Measurements from ENCODE around the gene MRPL14. TPM values are rescaled to one million over a fixed set of nuclear protein-coding genes. Genes with fewer than 3 reads are reported as not detected.
"Not testable (repeated sequence)": the region's sequence is repeated elsewhere in the genome, so short reads cannot be mapped to it uniquely, and the experiment has no call there.

Gene MRPL14
- polyA plus RNA-seq, 2 donors: 31.9 to 63.8 TPM

DNA sequence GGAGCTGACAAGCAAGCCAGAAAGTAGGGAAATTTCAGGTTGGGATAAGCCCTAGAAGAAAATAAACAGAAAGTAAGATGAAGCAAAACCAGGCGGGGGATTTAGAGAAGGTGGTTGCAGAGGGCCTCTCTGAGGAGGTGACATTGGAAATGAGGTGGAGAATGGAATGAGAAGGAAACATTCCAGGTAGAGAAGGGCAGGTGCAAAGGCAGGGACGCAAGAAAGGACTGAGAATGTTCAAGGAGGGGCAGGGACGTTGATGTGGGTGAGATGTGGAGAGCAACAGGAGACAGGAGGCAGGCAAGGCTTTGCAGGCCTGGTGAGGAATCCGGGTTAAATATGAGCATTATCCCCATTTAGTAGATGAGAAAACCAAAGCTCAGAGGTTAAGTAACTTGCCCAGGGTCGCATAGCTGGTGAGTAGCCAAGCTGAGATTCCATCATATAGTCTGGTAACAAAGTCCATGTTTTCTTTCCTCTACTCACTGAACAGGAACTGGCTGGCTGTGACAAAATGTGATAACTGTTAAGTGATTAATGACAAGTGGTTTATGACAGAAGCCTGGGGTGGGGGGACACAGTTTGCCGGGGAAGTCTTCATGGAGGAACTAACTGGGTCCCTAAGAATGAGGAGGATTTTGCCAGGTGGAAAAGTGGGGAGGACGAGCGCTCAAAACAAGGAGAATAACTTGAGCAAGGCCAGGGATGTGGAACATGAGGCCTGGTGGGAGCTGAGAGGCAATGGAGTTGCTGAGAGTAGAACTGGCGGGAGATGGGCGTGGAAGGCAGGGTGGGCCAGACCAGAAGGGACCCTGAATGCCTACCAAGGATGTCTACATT lies 32.6 kb downstream of the MRPL14 start:
- 71 to 86% methylated on average over 10 of the region's 10 CpGs for WGBS, 2 donors

DNA sequence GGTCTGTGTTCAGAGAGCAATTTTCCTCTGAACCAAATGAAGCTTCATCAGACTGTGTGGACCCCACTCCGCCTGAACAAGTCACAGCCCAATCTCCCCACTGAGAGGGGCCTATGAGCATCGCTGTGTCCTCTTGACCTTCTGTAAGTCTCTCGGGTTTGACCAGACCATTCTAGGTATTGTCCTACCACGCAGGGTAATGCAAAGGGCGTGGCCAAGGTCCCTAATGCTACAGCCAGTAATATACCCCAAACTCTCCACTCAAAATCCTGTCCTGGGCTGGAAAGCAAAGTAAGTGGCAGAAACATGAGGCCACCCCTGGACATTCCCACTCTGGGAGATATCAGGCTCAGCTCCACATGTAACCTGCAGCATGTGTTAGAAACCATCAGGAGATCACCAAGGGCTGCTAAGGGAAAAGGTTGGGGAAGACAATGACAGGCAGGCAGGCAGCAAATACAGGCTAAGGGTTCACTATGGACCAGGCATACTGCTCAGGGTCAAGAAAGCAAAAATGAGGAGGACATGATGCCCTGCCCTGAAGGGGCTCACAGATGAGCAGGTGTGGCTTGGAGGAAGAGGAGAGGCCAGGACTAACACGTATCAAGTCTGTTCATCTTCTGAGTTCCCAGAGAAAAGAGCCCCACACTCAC lies 33.4 kb downstream of the MRPL14 start:
- H3K36me3 ChIP-seq (ENCODE audit: control insufficient read depth in 2 of 2, insufficient read depth in 2 of 2, low read length in 1 of 2): peaks cover 0 to 4% of the 10 kb centered on the region in 2 donors
- H3K4me3 ChIP-seq (ENCODE audit: low read depth in 1 of 2, low read length in 2 of 2): no peak overlapping the region
- no peaks in the 10 kb centered on the region for H3K27me3 ChIP-seq (ENCODE audit: control insufficient read depth in 1 of 2, insufficient read depth in 2 of 2, low read length in 2 of 2)
- H3K9me3 ChIP-seq (ENCODE audit: control insufficient read depth in 2 of 2, insufficient read depth in 1 of 2, low read depth in 1 of 2, low read length in 1 of 2): no peaks in the 10 kb centered on the region
- no peak overlapping the region for H3K27ac ChIP-seq (ENCODE audit: low read depth in 2 of 2, low read length in 1 of 2)
- H3K4me1 ChIP-seq (ENCODE audit: control insufficient read depth in 2 of 2, insufficient read depth in 2 of 2, low read length in 1 of 2): no peaks in the 10 kb centered on the region
- WGBS, 2 donors: 89 to 90% methylated on average over 6 of the region's 6 CpGs

More for the DNA sequence above, 32.6 kb downstream of the MRPL14 start:
- H3K27me3 ChIP-seq (ENCODE audit: control insufficient read depth in 1 of 2, insufficient read depth in 2 of 2, low read length in 2 of 2): no peaks in the 10 kb centered on the region
- H3K27ac ChIP-seq (ENCODE audit: low read depth in 2 of 2, low read length in 1 of 2): no peak overlapping the region
- H3K4me3 ChIP-seq (ENCODE audit: low read depth in 1 of 2, low read length in 2 of 2): no peak overlapping the region
- no peaks in the 10 kb centered on the region for H3K9me3 ChIP-seq (ENCODE audit: control insufficient read depth in 2 of 2, insufficient read depth in 1 of 2, low read depth in 1 of 2, low read length in 1 of 2)
- H3K36me3 ChIP-seq (ENCODE audit: control insufficient read depth in 2 of 2, insufficient read depth in 2 of 2, low read length in 1 of 2): peaks cover 0 to 4% of the 10 kb centered on the region in 2 donors
- H3K4me1 ChIP-seq (ENCODE audit: control insufficient read depth in 2 of 2, insufficient read depth in 2 of 2, low read length in 1 of 2): no peaks in the 10 kb centered on the region

DNA sequence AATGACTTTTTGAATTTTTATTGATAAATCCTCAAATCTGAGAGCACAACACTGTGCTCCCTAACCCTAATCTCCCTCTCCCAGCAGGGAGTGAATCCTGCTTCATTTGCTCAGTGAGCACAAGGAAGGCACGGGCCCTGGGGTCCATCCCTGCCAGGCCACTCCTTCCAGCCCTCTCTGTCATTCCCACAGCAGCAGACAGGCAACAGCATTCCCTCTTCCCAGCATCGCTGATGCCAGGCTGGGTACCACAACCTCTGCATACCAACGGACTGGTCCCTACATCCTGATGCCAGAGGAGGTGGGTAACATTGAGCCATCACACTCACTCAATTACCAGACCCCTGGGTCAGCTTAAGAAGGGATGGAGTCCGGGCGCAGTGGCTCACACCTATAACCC lies 34.2 kb downstream of the MRPL14 start:
- WGBS, 2 donors: 89 to 97% methylated on average over 5 of the region's 5 CpGs
- H3K27ac ChIP-seq (ENCODE audit: low read depth in 2 of 2, low read length in 1 of 2): no peak overlapping the region
- H3K27me3 ChIP-seq (ENCODE audit: control insufficient read depth in 1 of 2, insufficient read depth in 2 of 2, low read length in 2 of 2): no peaks in the 10 kb centered on the region
- peaks cover 0 to 4% of the 10 kb centered on the region in 2 donors for H3K36me3 ChIP-seq (ENCODE audit: control insufficient read depth in 2 of 2, insufficient read depth in 2 of 2, low read length in 1 of 2)
- H3K4me1 ChIP-seq (ENCODE audit: control insufficient read depth in 2 of 2, insufficient read depth in 2 of 2, low read length in 1 of 2): no peaks in the 10 kb centered on the region
- H3K9me3 ChIP-seq (ENCODE audit: control insufficient read depth in 2 of 2, insufficient read depth in 1 of 2, low read depth in 1 of 2, low read length in 1 of 2): no peaks in the 10 kb centered on the region
- no peak overlapping the region for H3K4me3 ChIP-seq (ENCODE audit: low read depth in 1 of 2, low read length in 2 of 2)

DNA sequence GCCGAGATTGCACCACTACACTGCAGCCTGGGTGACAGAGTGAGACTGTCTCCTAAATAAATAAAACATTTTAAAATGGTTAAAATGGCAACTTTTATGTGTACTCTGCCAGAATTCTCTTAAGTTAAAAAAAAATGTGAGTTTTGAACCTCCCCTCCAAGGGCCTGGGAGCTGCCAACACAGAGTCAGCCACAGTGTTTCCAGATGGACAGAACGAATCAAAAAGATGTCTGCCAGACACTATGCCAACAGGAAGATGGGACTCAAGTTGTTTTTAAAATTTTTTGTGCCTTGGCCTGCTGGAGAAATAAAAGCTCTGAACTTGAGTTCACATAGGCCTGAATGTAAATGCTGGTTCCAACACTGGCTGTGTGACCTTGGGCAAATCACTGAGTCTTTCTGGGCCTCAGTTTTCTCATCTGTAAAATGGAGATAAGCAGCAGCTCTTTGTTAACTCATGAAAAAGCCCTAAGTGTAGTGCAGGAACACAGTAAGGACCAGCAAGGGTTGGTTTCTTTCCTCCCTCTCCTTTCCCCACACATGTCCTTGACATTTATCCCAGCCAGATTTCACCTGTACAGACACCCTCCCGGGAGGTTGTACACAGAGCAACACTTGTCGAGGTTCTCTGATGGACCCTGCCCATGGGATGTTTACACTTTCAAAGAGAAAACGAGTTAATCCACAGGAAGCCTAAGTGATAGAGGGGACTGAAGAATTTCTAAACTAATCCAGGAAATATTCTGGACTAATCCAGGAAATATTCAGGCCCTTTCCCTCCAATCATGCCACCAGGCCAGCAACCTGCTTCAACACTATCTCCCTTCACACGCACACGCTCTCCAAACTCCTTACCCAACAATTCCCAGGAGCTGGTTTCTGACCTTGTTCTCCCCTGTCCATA lies 35.0 kb downstream of the MRPL14 start:
- Histone ChIP-seq H3K4me3 (ENCODE audit: low read depth in 1 of 2, low read length in 2 of 2) (no peak overlapping the region), H3K27ac (ENCODE audit: low read depth in 2 of 2, low read length in 1 of 2) (no peak overlapping the region), H3K4me1 (ENCODE audit: control insufficient read depth in 2 of 2, insufficient read depth in 2 of 2, low read length in 1 of 2) (peaks cover 0 to under 1% of the 10 kb centered on the region in 2 donors), H3K9me3 (ENCODE audit: control insufficient read depth in 2 of 2, insufficient read depth in 1 of 2, low read depth in 1 of 2, low read length in 1 of 2) (no peaks in the 10 kb centered on the region), H3K36me3 (ENCODE audit: control insufficient read depth in 2 of 2, insufficient read depth in 2 of 2, low read length in 1 of 2) (peaks cover 0 to 4% of the 10 kb centered on the region in 2 donors), H3K27me3 (ENCODE audit: control insufficient read depth in 1 of 2, insufficient read depth in 2 of 2, low read length in 2 of 2) (no peaks in the 10 kb centered on the region)
- whole genome bisulfite sequencing, 2 donors: 75 to 85% methylated on average over 7 of the region's 7 CpGs

DNA sequence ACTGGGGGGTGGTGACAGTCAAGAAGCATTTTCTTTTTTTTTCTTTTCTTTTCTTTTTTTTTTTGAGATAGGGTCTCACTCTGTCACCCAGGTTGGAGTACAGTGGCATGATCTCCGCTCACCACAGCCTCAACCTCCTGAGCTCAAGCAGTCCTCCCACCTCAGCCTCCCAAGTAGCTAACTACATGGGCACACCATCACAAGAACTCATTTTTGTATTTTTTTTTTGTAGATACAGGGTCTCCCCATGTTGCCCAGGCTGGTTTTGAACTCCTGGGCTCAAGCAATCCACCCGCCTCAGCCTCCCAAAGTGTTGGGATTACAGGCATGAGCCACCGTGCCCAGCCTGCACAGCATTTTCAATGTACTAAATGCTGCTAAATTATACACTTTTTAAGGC lies 35.9 kb downstream of the MRPL14 start:
- not testable (repeated sequence) for H3K4me3 ChIP-seq (ENCODE audit: low read depth in 1 of 2, low read length in 2 of 2); H3K36me3 ChIP-seq (ENCODE audit: control insufficient read depth in 2 of 2, insufficient read depth in 2 of 2, low read length in 1 of 2); H3K9me3 ChIP-seq (ENCODE audit: control insufficient read depth in 2 of 2, insufficient read depth in 1 of 2, low read depth in 1 of 2, low read length in 1 of 2); H3K27me3 ChIP-seq (ENCODE audit: control insufficient read depth in 1 of 2, insufficient read depth in 2 of 2, low read length in 2 of 2); H3K4me1 ChIP-seq (ENCODE audit: control insufficient read depth in 2 of 2, insufficient read depth in 2 of 2, low read length in 1 of 2); H3K27ac ChIP-seq (ENCODE audit: low read depth in 2 of 2, low read length in 1 of 2)
- 93 to 99% methylated on average over 3 of the region's 3 CpGs for WGBS, 2 donors

DNA sequence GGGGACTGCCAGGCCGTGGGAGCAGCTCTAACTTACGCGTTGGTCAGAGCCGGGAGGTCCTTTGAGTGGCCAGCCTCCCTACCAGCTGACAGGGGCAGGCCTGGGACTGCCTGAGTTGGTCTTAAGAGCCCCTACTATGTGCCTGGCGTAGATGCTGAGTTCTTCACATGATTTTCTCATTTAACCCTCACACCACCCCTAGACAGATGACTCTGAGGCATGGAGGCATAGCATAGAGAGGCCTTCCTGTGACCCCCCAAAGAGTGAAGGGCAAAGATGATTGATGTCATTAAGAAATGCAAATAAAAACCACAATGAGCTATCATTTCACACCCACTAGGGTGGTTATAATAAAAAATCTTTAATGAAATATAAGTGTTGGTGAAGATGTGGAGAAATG lies 36.8 kb downstream of the MRPL14 start:
- no peaks in the 10 kb centered on the region for H3K27me3 ChIP-seq (ENCODE audit: control insufficient read depth in 1 of 2, insufficient read depth in 2 of 2, low read length in 2 of 2)
- H3K4me3 ChIP-seq (ENCODE audit: low read depth in 1 of 2, low read length in 2 of 2): no peak overlapping the region
- peaks cover 0 to 3% of the 10 kb centered on the region in 2 donors for H3K4me1 ChIP-seq (ENCODE audit: control insufficient read depth in 2 of 2, insufficient read depth in 2 of 2, low read length in 1 of 2)
- no peak overlapping the region for H3K27ac ChIP-seq (ENCODE audit: low read depth in 2 of 2, low read length in 1 of 2)
- peaks cover 0 to 4% of the 10 kb centered on the region in 2 donors for H3K36me3 ChIP-seq (ENCODE audit: control insufficient read depth in 2 of 2, insufficient read depth in 2 of 2, low read length in 1 of 2)
- no peaks in the 10 kb centered on the region for H3K9me3 ChIP-seq (ENCODE audit: control insufficient read depth in 2 of 2, insufficient read depth in 1 of 2, low read depth in 1 of 2, low read length in 1 of 2)
- WGBS, 2 donors: 89 to 90% methylated on average over 5 of the region's 5 CpGs

DNA sequence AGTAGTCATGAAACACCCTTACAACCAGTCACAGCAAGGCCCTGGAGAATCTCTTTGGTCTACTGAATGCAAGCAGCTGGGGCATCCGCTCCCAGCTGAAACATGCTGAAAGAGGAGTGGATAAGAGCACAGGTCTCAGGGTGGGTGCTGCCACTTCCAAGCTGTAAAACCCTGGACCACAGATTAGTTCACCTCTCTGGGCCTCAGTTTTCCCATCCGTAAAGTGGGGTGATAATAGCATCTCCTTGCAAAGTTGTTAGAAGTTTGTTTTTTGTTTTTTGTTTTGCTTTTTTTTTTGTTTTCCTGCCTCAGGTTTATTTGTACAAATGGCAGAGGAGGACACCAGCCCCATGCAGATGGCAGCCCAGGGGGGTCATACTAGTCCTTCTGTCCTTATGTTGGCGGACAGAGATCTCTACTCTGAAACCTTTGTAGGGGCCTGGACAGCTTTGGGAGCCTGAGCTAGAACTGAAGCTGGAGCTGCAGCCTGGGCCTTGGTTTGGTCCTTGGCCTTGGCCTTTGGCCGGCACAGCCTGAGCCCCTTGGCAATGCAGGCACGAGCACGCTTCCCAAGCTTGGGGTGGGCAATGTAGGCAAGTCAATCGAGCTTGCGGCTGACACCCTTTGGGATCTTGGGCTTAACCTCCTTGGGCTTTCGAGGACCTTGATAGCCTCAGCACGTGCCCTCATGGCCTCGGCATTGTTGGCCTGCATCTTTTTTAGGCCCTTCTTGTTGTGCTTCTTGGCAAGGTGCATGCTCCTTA lies 38.2 kb downstream of the MRPL14 start:
- peaks cover 0 to 5% of the 10 kb centered on the region in 2 donors for H3K4me1 ChIP-seq (ENCODE audit: control insufficient read depth in 2 of 2, insufficient read depth in 2 of 2, low read length in 1 of 2)
- no peak overlapping the region for H3K4me3 ChIP-seq (ENCODE audit: low read depth in 1 of 2, low read length in 2 of 2)
- 94 to 96% methylated on average over 11 of the region's 11 CpGs for WGBS, 2 donors
- H3K9me3 ChIP-seq (ENCODE audit: control insufficient read depth in 2 of 2, insufficient read depth in 1 of 2, low read depth in 1 of 2, low read length in 1 of 2): no peaks in the 10 kb centered on the region
- H3K27me3 ChIP-seq (ENCODE audit: control insufficient read depth in 1 of 2, insufficient read depth in 2 of 2, low read length in 2 of 2): no peaks in the 10 kb centered on the region
- peaks cover 0 to 4% of the 10 kb centered on the region in 2 donors for H3K36me3 ChIP-seq (ENCODE audit: control insufficient read depth in 2 of 2, insufficient read depth in 2 of 2, low read length in 1 of 2)
- H3K27ac ChIP-seq (ENCODE audit: low read depth in 2 of 2, low read length in 1 of 2): no peak overlapping the region

DNA sequence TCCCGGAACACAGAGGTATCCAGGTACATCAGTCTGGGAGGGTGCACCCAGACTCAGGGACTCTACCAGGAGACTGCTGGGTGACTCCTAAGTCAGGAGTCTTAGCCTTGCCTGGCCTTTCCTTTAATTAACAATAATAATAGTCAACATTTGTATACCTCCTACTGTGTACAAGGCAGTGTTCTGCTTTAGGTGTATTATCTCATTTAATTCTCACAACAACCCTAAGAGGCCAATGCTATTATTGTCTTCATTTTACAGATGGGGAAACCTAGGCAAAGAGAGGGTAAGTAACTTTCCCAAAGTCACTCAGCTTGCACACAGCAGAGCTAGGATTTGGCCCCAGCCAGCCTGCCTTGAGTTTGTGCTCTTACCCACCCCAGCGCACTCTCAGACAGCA lies 39.6 kb downstream of the MRPL14 start:
- Histone ChIP-seq H3K9me3 (ENCODE audit: control insufficient read depth in 2 of 2, insufficient read depth in 1 of 2, low read depth in 1 of 2, low read length in 1 of 2) (no peaks in the 10 kb centered on the region), H3K27me3 (ENCODE audit: control insufficient read depth in 1 of 2, insufficient read depth in 2 of 2, low read length in 2 of 2) (no peaks in the 10 kb centered on the region), H3K36me3 (ENCODE audit: control insufficient read depth in 2 of 2, insufficient read depth in 2 of 2, low read length in 1 of 2) (peaks cover 0 to 4% of the 10 kb centered on the region in 2 donors), H3K4me3 (ENCODE audit: low read depth in 1 of 2, low read length in 2 of 2) (no peak overlapping the region), H3K4me1 (ENCODE audit: control insufficient read depth in 2 of 2, insufficient read depth in 2 of 2, low read length in 1 of 2) (peaks cover 0 to 5% of the 10 kb centered on the region in 2 donors), H3K27ac (ENCODE audit: low read depth in 2 of 2, low read length in 1 of 2) (no peak overlapping the region)
- 90 to 91% methylated on average over 2 of the region's 2 CpGs for WGBS, 2 donors

Data from esophagus (tissue), 2 donors.